Breast epithelium (tissue), 3 donors: ENCODE measurements around the gene CSNK1E.

Experiments
- POLR2AphosphoS5 ChIP-seq, 3 donors: sonication (generic); formaldehyde crosslinking; IDR thresholded peaks; one replicate each; pipeline ENCODE4 v1.6.1; 2017; ENCODE audit warnings: antibody characterized with exemption in 3 of 3
- TF ChIP-seq, protein P1 (sequence below), 3 donors: fragments of 450-650 bp; IDR thresholded peaks; one replicate each; pipeline ENCODE4 v1.5.1; 2016 to 2017; ENCODE audit warnings: antibody characterized with exemption in 3 of 3, mild to moderate bottlenecking in 3 of 3, moderate library complexity in 3 of 3

DNA sequence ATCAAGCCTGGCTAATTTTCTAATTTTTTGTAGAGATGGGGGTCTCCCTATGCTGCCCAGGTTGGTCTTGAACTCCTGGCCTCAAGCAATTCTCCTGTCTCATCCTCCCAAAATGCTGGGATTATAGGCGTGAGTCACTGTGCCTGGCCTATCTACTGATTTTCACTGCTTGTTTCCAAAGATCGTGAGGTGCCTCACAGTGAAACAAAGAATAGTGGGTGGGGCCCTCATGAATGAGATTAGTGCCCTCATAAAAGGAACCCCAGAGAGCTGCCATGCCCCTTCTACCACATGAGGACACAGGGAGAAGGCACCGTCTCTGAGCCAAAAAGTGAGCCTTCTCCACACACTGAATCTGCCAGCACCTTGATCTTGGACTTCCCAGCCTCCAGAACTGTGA, 67.9 kb downstream of the CSNK1E start:
- TF ChIP-seq, protein P1, sequence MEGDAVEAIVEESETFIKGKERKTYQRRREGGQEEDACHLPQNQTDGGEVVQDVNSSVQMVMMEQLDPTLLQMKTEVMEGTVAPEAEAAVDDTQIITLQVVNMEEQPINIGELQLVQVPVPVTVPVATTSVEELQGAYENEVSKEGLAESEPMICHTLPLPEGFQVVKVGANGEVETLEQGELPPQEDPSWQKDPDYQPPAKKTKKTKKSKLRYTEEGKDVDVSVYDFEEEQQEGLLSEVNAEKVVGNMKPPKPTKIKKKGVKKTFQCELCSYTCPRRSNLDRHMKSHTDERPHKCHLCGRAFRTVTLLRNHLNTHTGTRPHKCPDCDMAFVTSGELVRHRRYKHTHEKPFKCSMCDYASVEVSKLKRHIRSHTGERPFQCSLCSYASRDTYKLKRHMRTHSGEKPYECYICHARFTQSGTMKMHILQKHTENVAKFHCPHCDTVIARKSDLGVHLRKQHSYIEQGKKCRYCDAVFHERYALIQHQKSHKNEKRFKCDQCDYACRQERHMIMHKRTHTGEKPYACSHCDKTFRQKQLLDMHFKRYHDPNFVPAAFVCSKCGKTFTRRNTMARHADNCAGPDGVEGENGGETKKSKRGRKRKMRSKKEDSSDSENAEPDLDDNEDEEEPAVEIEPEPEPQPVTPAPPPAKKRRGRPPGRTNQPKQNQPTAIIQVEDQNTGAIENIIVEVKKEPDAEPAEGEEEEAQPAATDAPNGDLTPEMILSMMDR (IDR thresholded peaks at IDR 0.05), result no peak
- no peak for TF ChIP-seq POLR2AphosphoS5 (IDR thresholded peaks at IDR 0.05)
